GM18505 (cell line): ENCODE measurements around the gene H1-8.
"Not testable (repeated sequence)": the region's sequence is repeated elsewhere in the genome, so short reads cannot be mapped to it uniquely, and the experiment has no call there.

Experiments used
- ATAC-seq: cut with Tn5 transposase; IDR thresholded peaks from one replicate; pipeline ENCODE4 v1.9.1; 2021; ENCODE audit not compliant: unreplicated experiment
- POLR2A ChIP-seq: IDR thresholded peaks from 4 replicates; pipeline ENCODE4 v1.6.1; 2011; ENCODE audit warnings: borderline replicate concordance; ENCODE audit not compliant: insufficient read depth, insufficient read length; ENCODE audit errors: extremely low read depth

The H1-8 gene, protein sequence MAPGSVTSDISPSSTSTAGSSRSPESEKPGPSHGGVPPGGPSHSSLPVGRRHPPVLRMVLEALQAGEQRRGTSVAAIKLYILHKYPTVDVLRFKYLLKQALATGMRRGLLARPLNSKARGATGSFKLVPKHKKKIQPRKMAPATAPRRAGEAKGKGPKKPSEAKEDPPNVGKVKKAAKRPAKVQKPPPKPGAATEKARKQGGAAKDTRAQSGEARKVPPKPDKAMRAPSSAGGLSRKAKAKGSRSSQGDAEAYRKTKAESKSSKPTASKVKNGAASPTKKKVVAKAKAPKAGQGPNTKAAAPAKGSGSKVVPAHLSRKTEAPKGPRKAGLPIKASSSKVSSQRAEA

DNA sequence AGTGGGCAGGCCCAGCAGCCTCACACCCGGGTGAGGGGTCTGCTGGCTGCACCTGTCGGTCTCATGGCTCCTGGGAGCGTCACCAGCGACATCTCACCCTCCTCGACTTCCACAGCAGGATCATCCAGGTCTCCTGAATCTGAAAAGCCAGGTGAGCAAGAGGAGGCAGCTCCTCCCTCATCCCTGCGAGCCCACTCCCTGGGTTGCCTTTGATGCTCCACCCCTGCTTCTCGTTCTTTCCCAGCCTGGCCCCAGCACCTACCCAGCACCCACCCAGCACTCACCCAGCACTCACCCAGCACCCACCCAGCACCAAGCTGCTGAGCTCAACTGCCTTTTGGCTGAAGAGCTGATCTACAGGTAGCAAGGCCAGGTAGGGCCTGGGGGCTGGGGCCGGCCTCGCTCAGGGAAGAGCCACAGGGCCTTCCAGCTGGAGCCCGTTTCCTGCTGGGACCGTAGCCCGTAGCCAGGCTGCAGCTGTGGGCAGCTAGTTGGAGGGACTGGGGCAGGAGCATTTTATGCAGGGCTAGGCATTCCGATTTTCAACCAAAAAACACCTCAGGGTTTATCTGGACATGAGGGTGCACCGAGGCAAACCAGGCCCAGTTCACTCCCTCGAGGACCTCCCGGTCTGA lies at the start of gene H1-8:
Gene H1-8 (plus strand): TSS at position 20 of the 635 bp plus-strand sequence. CDS start 44 bp downstream, at position 64.
- TF ChIP-seq POLR2A, result no peak
- ATAC-seq, result no peak

DNA sequence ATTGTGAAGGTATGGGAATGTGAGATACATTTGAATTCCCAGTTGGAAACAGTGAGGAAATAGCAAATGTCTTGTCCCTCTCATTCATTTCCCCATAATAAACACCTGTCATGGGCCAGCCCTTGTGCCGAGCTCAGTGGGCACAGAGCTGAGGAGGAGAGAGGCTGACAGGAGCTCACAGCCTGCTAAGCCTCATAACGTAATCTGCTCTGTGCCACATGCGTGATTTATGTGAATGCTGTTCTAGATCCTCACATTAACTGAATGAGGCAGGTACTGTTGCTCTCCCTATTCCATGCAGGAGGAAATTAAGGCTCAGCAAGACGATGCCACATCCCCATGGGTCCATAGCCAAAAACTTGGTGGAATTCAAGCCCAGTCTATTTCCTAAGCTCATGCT lies 49.8 kb upstream of the H1-8 start:
- TF ChIP-seq POLR2A, result no peak
- no peak for ATAC-seq

DNA sequence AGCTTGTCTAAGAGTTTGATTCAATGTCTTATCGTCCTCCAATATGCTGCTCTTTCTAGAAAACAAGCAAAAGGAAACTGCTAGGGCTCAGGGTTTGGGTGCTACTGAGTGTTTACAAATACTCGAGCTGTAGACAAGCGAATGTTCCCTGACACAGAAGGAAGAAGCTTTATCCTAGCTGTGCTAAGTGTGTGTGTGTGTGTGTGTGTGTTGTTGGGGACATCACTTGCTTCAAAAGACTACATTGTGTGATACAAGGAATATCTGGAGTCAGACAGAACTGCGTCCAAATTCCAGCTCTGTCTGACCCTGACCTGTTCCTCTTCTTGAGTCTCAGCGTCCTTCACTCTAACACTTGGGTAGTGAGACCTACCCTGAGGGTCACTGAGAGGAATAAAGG lies 48.5 kb upstream of the H1-8 start:
- not testable (repeated sequence) for ATAC-seq

DNA sequence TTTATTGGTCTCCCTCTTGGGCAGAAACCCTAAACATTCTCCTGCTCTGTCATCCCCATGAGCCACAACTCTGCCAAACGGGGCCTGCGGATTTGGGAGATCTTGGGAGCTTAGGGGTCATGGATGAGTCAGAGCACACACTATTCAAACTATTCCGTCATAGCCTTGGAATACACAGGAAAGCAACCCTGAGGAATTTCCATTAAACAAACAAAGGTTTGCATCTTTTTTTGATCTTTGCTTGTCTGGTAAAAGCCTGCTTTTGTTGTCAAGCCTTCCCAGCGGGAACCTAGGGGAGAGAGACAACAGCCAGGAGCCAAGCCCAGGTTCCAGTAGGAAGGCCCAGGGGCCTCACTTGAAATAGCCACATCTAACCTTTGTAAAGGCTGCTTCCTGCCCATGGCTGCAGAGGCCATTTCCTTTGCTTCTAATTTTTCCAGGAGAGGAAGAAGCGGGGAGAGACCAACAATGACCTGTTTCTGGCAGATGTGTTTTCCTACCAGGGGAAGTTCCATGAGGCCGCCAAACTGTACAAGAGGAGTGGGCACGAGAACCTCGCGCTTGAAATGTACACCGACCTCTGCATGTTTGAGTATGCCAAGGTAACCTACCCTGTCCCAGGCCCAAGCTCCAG lies 47.9 kb upstream of the H1-8 start:
- not testable (repeated sequence) for ATAC-seq

DNA sequence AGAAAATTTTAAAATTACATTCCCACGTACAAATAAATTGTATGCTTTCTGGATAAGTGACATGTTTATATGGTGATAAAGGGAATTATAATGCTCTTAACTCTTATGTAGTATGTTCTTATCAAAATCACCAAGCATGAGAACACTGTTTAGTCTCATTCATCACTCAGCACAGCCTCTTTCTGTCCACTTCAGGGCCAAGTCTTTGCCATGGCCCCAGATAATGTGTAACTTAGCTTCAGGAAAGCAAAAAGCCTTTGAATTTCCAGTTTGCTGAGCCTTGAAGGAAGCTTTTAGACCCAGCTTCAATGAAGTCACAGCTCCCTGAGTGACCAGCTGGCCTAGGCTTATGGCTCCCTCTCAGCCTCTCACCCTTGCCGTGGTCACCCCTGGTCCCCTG lies 45.1 kb upstream of the H1-8 start:
- ATAC-seq, result not testable (repeated sequence)

DNA sequence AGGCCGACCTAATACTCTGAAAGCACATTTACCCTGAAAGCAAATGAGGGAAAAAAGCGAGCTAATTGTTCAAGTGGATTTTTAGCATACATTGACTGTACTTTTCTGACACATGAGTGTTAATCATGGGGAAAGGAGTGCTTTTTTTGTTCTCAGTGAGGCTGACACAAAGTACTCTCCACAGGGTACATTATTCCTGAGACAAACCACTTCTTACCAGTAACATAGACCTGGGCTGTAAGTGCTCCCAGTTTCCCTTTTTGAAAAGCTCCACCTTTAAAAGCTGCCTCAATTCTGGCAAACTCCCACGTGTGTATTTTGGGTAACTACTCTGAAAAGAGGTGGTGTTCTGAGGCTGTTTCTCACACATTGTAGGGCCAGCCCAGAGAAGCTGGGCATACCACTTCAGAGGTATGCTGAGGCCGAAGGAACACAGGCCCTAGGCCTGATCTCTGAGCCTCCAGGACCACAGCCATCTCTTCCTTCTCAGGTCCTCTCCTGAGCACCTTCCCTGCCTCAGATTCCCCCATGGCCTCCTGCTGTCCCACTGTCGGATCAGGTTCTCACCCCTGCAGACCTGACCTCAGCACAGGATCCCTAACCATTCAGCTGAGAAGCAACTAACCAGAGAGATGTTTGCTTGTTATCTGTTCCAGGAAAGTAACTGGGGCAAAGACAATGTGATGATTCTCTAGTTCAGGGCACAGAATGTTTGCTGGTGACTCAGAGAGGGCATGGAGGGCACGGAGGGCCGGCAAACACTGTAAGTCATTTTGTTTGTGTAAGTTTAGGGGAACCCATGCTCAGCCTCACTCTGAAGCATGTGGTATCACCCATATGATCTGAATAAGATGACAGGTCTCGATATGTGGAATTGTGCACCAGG lies 44.1 kb upstream of the H1-8 start:
- ATAC-seq, result not testable (repeated sequence)

DNA sequence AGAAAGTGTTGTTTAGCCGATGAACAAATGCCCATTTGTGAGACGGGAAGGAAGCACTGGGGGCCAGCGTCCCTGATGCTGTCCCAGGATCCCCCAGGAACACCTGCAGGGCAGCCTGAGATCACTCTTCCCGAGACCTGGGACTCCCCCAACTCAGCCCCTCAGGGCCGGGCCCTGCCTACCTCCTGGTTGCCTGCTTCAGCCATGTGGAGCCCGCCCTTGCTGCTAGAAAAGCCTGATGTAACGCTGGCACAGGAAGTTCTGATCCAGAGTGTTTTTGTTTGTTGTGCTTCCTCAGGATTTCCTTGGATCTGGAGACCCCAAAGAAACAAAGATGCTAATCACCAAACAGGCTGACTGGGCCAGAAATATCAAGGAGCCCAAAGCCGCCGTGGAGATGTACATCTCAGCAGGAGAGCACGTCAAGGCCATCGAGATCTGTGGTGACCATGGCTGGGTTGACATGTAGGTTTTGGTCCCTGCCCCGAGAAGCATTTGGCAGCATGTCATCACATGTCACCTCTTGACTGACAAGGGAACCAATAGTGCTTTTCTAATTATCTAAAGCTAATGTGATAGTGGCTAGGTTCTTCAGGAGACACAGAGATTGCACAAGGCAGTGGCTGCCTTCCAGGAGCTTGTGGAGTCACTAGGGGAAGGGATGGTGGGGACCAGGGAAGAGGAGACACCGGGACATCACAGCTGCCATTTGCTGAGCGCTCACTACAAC lies 43.2 kb upstream of the H1-8 start:
- not testable (repeated sequence) for ATAC-seq

DNA sequence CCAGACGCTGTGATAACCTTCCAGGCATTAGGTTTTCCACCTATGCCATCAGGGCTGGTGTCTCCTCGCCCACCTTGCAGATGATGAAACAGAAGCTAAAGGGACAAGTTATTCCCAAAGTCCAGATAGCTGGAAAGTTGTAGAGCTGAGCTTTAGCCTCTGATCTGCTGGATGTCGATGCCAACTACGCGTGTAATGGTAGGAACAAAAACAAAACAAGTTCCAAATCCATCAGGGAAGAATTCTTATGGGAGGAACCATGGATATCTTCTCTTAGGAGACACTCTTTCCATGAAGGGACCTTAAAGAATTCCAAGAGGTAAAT lies 42.7 kb upstream of the H1-8 start:
- TF ChIP-seq POLR2A, result no peak
- ATAC-seq, result no peak

DNA sequence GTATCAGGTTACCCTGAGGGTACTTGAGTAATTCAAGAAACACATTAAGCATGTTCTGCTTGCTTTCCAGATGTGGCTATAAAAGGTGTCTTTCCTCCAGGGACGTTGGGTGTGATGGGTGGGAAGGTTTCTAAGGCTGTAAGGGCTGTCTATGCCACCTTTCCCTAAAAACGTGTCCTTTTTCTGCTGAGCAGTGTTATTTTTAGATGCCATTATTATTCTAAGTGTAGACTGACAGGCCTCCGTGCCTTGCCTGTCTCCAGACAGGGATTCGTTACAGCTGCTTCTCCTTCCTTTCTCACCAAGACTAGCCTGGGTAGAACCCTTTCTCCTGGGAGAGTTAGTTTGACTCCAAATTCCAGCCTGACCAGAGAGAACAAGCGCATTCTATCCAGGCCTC lies 41.3 kb upstream of the H1-8 start:
- TF ChIP-seq POLR2A, result no peak
- no peak for ATAC-seq

DNA sequence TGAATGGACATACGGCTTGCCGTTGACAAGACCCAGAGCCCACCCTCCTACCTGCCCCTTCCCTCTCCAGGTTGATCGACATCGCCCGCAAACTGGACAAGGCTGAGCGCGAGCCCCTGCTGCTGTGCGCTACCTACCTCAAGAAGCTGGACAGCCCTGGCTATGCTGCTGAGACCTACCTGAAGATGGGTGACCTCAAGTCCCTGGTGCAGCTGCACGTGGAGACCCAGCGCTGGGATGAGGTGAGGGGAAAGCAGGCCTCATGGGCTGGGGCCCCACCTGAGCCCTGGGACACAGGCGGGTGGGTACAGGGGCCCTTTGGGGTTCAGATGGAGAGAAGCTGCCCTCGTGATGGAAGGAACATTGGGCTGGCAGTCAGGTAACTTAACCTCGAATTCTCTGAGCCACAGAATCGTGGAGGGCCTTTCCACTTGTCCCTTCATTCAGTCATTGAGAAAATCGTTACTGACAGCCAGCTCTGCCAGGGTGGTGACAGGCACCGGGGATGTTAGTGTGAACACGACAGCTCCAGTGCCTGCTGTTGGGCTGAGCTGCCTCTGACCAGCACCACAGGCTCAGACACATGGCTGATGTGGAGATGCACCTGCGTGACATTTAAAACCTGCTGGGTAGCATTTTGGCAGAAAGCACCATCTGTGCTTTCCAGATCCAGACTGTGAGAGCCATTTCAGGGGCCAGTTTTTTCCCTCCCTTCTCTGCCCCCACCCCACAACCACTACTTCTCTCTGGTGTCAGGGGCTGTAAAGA lies 40.1 kb upstream of the H1-8 start:
- TF ChIP-seq POLR2A, result no peak
- no peak for ATAC-seq

DNA sequence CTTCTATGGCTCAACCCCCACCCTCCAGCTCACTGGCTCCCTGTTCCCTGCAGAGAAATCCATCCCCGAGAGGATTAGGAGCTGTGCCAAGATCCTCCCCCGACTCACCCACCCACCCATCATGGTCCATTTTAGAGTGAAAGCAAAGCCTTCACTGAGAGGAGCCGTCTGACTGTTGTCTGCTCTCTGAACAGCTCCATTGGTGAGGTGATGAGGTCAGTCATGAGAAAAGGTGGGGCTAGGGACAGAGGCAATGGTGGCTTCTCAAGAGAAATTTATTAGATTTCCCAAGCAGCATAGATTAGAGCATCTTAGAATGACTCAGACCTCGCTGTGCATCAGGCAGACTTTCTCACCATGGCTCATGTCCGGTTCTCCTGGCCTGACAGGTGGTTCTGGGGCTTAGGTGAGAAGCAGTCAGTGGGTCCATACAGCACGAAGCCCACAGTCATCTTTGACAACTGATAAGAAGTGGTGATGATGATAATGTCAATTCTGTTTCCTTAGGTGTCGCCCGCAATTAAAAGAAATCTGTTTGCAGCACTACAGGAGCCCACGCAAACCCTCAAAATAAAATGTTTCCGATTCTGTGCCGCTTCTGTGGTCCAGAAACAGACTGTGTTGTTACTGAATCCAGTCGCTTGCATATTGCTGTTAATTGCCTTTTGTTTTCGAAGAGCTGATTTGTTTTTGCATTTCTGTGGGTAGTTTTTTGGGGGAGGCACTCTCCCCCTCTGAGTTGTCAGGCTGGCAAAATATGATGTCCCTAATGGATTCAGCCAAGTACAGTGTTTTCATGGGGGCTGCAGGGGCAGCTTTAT lies 39.3 kb upstream of the H1-8 start:
- no peak for ATAC-seq

DNA sequence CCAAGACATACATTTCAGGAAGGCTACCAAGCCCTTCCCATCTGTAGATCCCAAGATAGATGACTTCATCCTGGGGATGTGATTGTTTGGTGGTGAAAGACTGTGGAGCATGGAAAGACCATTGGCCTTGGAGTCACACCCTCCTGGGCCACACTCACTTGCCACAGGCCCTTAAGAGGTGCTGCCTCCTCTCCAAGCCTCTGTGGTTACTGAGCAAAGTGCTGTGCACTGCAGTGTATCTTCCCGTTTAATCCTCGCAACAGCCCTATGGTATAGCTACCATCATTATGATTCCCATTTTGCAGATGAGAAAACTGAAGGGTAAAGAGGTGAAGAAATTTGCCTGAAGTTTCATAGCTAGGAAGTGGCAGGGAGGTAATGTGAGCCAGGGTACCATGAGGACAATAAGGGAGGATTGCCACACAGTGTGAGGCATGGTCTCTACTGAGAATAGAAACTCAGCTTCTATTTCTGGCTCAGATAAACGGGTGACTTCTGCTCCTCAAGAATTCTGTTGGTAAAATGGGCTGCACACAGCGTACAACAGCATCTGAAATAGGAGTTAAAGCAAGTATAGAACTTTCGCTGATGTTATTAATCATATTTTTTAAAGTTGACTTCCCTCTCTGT lies 38.4 kb upstream of the H1-8 start:
- ATAC-seq, result no peak

More for the DNA sequence above, 39.3 kb upstream of the H1-8 start:
- TF ChIP-seq POLR2A, result no peak

More for the DNA sequence above, 38.4 kb upstream of the H1-8 start:
- no peak for TF ChIP-seq POLR2A
